Mesodermal cell (in vitro differentiated cells): ENCODE data around the gene CNMD.

Experiments
- H3K27ac ChIP-seq: 2 replicates; pipeline ENCODE4 v1.7.0; 2013; ENCODE audit warnings: mild to moderate bottlenecking, low read depth, low read length, moderate library complexity; ENCODE audit not compliant: severe bottlenecking
- H3K36me3 ChIP-seq: 2 replicates; pipeline ENCODE4 v1.7.1; 2013; ENCODE audit warnings: mild to moderate bottlenecking, low read length, moderate library complexity; ENCODE audit not compliant: control insufficient read depth, insufficient read depth
- H3K4me1 ChIP-seq: one replicate; pipeline ENCODE4 v1.7.1; 2013; ENCODE audit warnings: mild to moderate bottlenecking, low read length; ENCODE audit not compliant: insufficient read depth, control insufficient read depth, poor library complexity, severe bottlenecking
- H3K4me3 ChIP-seq: 2 replicates; pipeline ENCODE4 v1.7.0; 2013; ENCODE audit warnings: low read length, control low read depth, mild to moderate bottlenecking; ENCODE audit not compliant: insufficient read depth, poor library complexity, severe bottlenecking; ENCODE audit errors: extremely low read depth
- H3K9me3 ChIP-seq: 2 replicates; pipeline ENCODE4 v1.7.1; 2013; ENCODE audit warnings: mild to moderate bottlenecking, low read length, moderate library complexity; ENCODE audit not compliant: control insufficient read depth
- WGBS, 2 experiments: methylation state at CpG; one replicate each; pipeline ENCODE4 v1.1.5; 2013; ENCODE audit warnings: missing lambda C conversion rate in 2 of 2; ENCODE audit not compliant: insufficient coverage in 2 of 2; 5-methylcytosine and 5-hydroxymethylcytosine counted together

CNMD gene

GRCh38 chr13:52744842-52745375 is 5.3 kb upstream of the CNMD start:
- Histone ChIP-seq H3K4me3 (no peak overlapping the region), H3K27ac (no peak overlapping the region), H3K9me3 (no peaks in the 10 kb centered on the region), H3K4me1 (no peaks in the 10 kb centered on the region), H3K36me3 (no peaks in the 10 kb centered on the region)
- WGBS, 2 experiments: 92 to 96% methylated on average over 6 of the region's 6 CpGs

GRCh38 chr13:52743988-52744387 is 4.4 kb upstream of the CNMD start:
- 85 to 92% methylated on average over 2 of the region's 3 CpGs for WGBS, 2 experiments
- H3K27ac ChIP-seq: no peak overlapping the region
- H3K4me1 ChIP-seq: peaks cover 5% of the 10 kb centered on the region
- H3K4me3 ChIP-seq: no peak overlapping the region
- no peaks in the 10 kb centered on the region for H3K36me3 ChIP-seq
- no peaks in the 10 kb centered on the region for H3K9me3 ChIP-seq

DNA sequence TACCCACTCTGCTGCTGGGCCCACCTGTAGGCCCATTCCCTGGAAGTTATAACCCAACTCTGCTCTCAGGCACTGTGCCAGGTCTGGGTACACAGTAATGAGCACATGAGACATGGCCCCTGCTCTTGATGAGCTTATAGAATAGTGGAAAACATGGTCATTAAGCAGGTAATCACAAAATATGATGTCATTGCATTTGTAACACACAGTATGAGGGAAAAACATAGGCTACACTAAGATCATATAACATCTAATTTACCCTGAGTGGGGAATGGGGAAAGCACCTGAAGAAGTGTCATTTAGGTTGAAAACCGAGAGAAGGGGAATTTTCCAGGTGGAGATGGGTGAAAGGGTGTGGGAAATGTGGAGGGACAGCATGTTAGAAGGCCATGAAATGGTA is 3.9 kb upstream of the CNMD start:
- peaks cover 6% of the 10 kb centered on the region for H3K4me1 ChIP-seq
- H3K4me3 ChIP-seq: no peak overlapping the region
- WGBS, 2 experiments: 67 to 73% methylated on average over 1 of the region's 1 CpG
- H3K27ac ChIP-seq: no peak overlapping the region
- no peaks in the 10 kb centered on the region for H3K9me3 ChIP-seq
- H3K36me3 ChIP-seq: no peaks in the 10 kb centered on the region

DNA sequence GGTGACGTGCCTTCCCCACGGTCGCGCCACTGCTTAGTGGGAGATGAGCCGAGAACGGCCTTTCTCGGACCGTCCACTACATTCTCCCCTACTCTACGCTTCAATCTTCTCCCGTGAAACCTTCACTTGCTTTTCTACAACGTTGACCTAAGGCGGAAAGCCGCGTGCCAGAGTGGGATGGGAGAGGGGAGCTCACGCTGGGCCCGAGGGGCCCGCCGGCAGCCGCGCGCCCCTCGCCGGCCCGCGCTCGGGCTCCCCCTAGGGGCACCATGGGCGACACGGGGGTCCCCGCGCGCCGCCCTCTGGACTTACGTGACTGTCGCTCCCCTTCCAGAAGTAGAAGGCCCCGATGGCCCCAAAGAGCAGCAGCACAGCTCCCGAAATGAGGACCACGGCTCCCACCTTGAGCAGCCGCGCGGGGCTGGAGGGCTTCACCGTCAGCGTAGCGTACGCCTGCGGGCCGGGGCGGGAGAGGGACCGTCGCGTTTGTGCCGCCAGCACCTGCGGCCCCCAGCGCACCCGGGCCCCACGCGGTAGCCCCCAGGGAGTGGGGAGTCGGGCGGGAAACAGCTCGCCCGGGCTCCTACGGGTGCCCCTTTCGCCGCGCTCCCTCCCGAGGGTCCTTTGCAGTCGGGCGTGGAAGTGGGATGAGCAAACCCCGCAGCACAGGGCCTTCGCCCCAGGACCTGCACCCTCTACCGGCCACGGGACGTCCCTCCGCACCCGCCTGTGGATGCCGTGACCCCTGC is 727 bp downstream of the CNMD start:
- WGBS, 2 experiments: 3 to 8% methylated on average over 36 to 67 of the region's 75 CpGs
- no peaks in the 10 kb centered on the region for H3K36me3 ChIP-seq
- no peaks in the 10 kb centered on the region for H3K9me3 ChIP-seq
- H3K4me3 ChIP-seq: peak overlapping the region; percentile 38
- peaks cover 10% of the 10 kb centered on the region for H3K4me1 ChIP-seq
- no peak overlapping the region for H3K27ac ChIP-seq

DNA sequence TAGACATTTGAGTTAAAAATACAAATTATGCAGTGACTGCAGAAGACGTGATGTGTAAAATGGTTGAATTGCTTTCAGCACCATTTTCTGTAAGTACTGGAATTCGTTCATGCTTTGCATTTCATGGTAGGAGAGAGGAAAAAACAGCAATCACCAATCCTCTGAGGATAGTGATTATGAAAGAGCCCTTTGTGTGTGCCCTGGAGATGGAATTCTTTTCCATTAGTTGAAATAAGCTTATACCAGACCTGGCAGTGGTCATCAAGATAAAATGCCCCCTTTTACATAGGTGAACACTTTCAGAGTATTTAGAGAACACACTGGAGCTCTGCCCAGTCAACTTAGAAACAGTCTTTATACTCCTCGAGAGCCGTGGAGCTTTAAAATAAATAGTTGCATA is 1.7 kb downstream of the CNMD start:
- no peaks in the 10 kb centered on the region for H3K9me3 ChIP-seq
- no peak overlapping the region for H3K27ac ChIP-seq
- H3K4me1 ChIP-seq: peaks cover 10% of the 10 kb centered on the region
- 31 to 42% methylated on average over 2 of the region's 4 CpGs for WGBS, 2 experiments
- H3K36me3 ChIP-seq: no peaks in the 10 kb centered on the region
- H3K4me3 ChIP-seq: no peak overlapping the region

GRCh38 chr13:52737451-52737850 is 2.2 kb downstream of the CNMD start:
- no peaks in the 10 kb centered on the region for H3K9me3 ChIP-seq
- no peak overlapping the region for H3K27ac ChIP-seq
- H3K4me3 ChIP-seq: no peak overlapping the region
- H3K4me1 ChIP-seq: peaks cover 10% of the 10 kb centered on the region
- H3K36me3 ChIP-seq: no peaks in the 10 kb centered on the region

DNA sequence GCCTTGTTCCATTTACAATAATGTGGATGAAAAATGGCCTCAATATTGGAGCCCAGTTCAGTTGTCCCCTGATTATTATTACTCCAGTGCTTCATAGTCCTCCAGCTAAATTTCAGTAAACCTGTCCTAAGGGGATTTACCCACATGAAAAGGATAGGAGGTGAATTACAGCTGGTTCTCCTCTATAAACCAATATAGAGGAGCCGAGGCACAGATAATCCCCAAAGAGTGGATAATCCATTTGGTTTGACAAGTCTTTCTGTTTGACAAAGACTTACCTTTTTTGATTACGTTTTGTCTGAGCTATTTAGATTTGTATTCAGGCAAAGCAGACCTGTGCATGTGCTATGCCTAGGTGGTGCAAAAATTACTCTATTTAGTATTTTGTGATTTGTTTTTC is 2.7 kb downstream of the CNMD start:
- Histone ChIP-seq H3K27ac (no peak overlapping the region), H3K4me3 (no peak overlapping the region), H3K36me3 (no peaks in the 10 kb centered on the region), H3K9me3 (no peaks in the 10 kb centered on the region), H3K4me1 (peaks cover 10% of the 10 kb centered on the region)
- 60 to 94% methylated on average over 1 to 2 of the region's 2 CpGs for WGBS, 2 experiments

DNA sequence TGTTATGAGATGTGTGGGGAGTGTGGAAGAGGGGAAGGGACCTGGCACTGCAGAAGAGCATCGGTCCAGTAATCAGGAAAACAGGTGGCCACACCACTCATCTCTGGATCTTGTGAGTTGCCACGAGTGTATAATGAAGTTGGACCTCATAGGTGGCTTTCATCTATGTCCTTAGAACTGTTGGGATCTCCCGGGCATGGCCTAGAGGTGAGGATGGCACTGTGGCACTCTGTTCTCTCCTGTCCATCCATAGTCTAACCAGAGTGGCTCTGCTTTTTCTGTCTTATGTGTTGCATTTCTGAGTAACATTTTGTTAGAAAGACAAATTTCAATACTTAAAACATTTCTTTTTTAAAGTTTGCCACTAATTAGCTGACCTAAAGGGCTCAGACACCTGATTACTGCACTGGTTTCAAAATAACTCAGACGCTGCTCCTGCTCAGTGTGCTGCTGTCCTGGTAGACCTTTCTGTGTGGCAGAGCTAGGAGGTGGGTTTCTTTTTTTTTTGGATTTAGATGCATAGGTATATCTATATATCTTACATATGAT is 5.5 kb downstream of the CNMD start:
- no peaks in the 10 kb centered on the region for H3K9me3 ChIP-seq
- H3K36me3 ChIP-seq: no peaks in the 10 kb centered on the region
- no peak overlapping the region for H3K4me3 ChIP-seq
- H3K4me1 ChIP-seq: peaks cover 6% of the 10 kb centered on the region
- H3K27ac ChIP-seq: no peak overlapping the region
- 73 to 100% methylated on average over 2 of the region's 4 CpGs for WGBS, 2 experiments

- 92% methylated on average over 2 of the region's 2 CpGs; no CpG with 5 or more reads in 1 of the 2 experiments for WGBS, 2 experiments
- Histone ChIP-seq H3K9me3 (no peaks in the 10 kb centered on the region), H3K36me3 (no peaks in the 10 kb centered on the region), H3K4me1 (peaks cover 2% of the 10 kb centered on the region), H3K27ac (no peak overlapping the region), H3K4me3 (no peak overlapping the region)
Measured at GRCh38 chr13:52726258-52726657, 13.4 kb downstream of the CNMD start.

DNA sequence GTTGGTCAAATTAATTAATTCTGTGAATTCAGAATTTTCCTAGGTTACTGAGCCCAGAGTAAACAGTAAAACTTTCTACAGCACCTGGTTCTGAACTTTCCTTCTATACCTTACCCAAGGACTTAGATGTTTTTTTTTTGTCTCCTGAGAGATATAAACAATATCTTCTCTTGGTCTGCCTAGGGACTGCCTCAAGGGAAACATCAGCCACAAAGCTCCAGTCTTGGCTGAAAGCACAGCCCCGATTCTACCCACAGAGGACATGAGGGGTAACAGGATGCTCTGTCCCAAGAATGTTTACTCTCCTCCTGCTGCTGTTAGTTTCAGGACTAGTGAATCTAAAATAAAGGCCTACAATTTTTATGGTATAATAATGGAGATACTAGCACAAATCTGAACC is 14.3 kb downstream of the CNMD start:
- H3K27ac ChIP-seq: no peak overlapping the region
- 100% methylated on average over 1 of the region's 1 CpG; no CpG with 5 or more reads in 1 of the 2 experiments for WGBS, 2 experiments
- no peaks in the 10 kb centered on the region for H3K9me3 ChIP-seq
- no peaks in the 10 kb centered on the region for H3K36me3 ChIP-seq
- H3K4me3 ChIP-seq: no peak overlapping the region
- H3K4me1 ChIP-seq: peaks cover 2% of the 10 kb centered on the region

GRCh38 chr13:52723181-52723580 is 16.4 kb downstream of the CNMD start:
- H3K36me3 ChIP-seq: no peaks in the 10 kb centered on the region
- WGBS, 2 experiments: 88 to 95% methylated on average over 3 of the region's 4 CpGs
- H3K4me3 ChIP-seq: no peak overlapping the region
- no peaks in the 10 kb centered on the region for H3K9me3 ChIP-seq
- H3K27ac ChIP-seq: no peak overlapping the region
- peaks cover 2% of the 10 kb centered on the region for H3K4me1 ChIP-seq
